ENCODE data around the gene PISD. TPM values are rescaled to one million over a fixed set of nuclear protein-coding genes. Genes with fewer than 3 reads are reported as not detected.

Gene PISD
- total RNA-seq, 1 donor from 2014 or later: 18.1 TPM

DNA sequence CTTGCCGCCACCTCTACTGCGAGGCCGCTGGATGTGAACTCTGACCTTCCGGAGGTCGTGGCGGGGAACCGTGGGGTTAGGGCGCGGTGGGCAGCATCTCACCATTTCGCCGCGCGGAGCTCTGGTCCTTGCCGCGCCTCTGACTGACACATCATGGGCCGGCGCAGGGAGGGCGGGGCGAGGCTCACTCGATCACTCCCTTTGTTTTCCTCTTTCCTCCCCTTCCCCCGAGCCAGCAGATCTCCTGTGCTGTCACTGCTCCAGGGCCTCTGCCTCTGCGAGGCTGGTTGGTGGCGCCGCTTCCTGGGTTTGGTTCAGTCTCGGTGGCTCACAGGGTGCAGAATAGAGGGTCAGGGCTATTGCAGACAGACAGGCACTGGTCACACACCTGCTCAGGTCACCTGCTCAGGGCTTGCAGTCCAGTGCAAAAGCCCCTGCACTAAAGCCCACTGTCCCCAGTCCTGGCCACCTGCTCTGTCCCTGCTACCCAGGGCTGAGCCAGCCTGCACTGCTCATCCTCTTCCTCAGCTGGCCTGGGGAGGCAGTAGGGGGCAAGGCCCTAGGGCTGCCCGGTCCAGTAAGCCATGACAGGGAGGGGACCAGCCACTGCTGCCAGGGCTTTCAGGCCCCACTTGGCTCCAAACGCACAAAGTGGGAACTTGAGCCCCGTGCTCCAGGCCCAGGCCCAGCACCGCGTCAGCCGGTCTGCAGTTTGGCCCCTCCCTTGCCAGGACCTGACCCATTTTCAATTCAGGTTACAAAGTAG, 36.2 kb downstream of the PISD start:
- peaks cover 31% of the 10 kb centered on the region for H3K4me1 ChIP-seq
- DNase-seq (ENCODE audit: low spot score): peak; percentile 89

DNA sequence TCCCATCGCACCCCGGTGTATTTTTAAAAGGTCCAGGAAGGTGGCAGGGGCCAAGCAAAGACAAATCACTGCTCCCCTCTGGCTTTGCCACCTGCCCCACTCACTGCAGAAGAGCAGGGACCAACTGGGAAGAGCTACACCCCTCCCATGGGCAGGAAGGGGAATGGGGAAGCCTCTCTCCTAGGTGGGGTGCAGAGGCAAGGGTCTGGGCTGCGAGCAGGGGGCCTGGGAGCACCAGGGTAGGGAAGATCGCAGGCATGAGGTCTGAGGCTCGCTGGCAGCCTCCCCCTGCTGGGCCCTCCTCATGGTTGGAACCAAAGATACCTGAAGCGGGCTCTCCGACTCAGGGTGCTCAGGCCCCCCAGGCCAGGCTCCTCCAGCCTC, 36.8 kb downstream of the PISD start:
- no peak overlapping the region for H2AFZ ChIP-seq (replicated peaks)
- DNase-seq (ENCODE audit: low spot score): no peak
- no peaks in the 10 kb centered on the region for H3K9me3 Mint-ChIP-seq
- H3K79me2 ChIP-seq (ENCODE audit: low read depth): peaks cover 70% of the 10 kb centered on the region
- H3K9ac ChIP-seq: no peak overlapping the region
- H3K27ac Mint-ChIP-seq: peak overlapping the region; percentile 87
- no peaks in the 10 kb centered on the region for H3K36me3 ChIP-seq
- peaks cover 29% of the 10 kb centered on the region for H3K4me1 Mint-ChIP-seq
- TF ChIP-seq, protein P1, sequence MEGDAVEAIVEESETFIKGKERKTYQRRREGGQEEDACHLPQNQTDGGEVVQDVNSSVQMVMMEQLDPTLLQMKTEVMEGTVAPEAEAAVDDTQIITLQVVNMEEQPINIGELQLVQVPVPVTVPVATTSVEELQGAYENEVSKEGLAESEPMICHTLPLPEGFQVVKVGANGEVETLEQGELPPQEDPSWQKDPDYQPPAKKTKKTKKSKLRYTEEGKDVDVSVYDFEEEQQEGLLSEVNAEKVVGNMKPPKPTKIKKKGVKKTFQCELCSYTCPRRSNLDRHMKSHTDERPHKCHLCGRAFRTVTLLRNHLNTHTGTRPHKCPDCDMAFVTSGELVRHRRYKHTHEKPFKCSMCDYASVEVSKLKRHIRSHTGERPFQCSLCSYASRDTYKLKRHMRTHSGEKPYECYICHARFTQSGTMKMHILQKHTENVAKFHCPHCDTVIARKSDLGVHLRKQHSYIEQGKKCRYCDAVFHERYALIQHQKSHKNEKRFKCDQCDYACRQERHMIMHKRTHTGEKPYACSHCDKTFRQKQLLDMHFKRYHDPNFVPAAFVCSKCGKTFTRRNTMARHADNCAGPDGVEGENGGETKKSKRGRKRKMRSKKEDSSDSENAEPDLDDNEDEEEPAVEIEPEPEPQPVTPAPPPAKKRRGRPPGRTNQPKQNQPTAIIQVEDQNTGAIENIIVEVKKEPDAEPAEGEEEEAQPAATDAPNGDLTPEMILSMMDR (IDR thresholded peaks at IDR 0.05): no peak
- TF ChIP-seq EZH2 (IDR thresholded peaks at IDR 0.05) (no peak), EZH2phosphoT487 (IDR thresholded peaks at IDR 0.05) (no peak)
- H3F3A ChIP-seq (ENCODE audit: low read depth): peaks cover 28% of the 10 kb centered on the region
- H3K4me1 ChIP-seq: peaks cover 31% of the 10 kb centered on the region
- H3K27ac ChIP-seq: peak overlapping the region; percentile 81
- no peak overlapping the region for H3K4me3 ChIP-seq
- H3K27me3 ChIP-seq: no peaks in the 10 kb centered on the region
- no peaks in the 10 kb centered on the region for H3K9me3 ChIP-seq (ENCODE audit: low read depth)
- H3K36me3 Mint-ChIP-seq: peaks cover 3% of the 10 kb centered on the region
- peak overlapping the region; percentile 64 for H3K4me2 ChIP-seq
- H4K20me1 ChIP-seq (ENCODE audit: low read depth): peaks cover 70% of the 10 kb centered on the region
- H3K27me3 Mint-ChIP-seq (ENCODE audit: insufficient read depth, low read depth): peaks cover 12% of the 10 kb centered on the region
- no peak overlapping the region for H3K4me3 Mint-ChIP-seq

More for the DNA sequence above, 36.2 kb downstream of the PISD start:
- Histone ChIP-seq H4K20me1 (ENCODE audit: low read depth) (peaks cover 76% of the 10 kb centered on the region), H3K27ac (peak overlapping the region; percentile 81), H3K4me2 (peak overlapping the region; percentile 64), H2AFZ (replicated peaks) (no peak overlapping the region), H3K9ac (no peak overlapping the region), H3K9me3 (ENCODE audit: low read depth) (no peaks in the 10 kb centered on the region), H3K4me3 (no peak overlapping the region), H3K27me3 (no peaks in the 10 kb centered on the region), H3K36me3 (no peaks in the 10 kb centered on the region), H3K79me2 (ENCODE audit: low read depth) (peaks cover 74% of the 10 kb centered on the region), H3F3A (ENCODE audit: low read depth) (peaks cover 28% of the 10 kb centered on the region)
- Mint-ChIP-seq H3K27ac (peak overlapping the region; percentile 95), H3K27me3 (ENCODE audit: insufficient read depth, low read depth) (peaks cover 8% of the 10 kb centered on the region), H3K9me3 (no peaks in the 10 kb centered on the region), H3K36me3 (peaks cover 3% of the 10 kb centered on the region), H3K4me3 (peak overlapping the region; percentile 69), H3K4me1 (peaks cover 29% of the 10 kb centered on the region)
- TF ChIP-seq, protein P1 (IDR thresholded peaks at IDR 0.05): peak; percentile 16
- no peak for TF ChIP-seq EZH2phosphoT487 (IDR thresholded peaks at IDR 0.05)

DNA sequence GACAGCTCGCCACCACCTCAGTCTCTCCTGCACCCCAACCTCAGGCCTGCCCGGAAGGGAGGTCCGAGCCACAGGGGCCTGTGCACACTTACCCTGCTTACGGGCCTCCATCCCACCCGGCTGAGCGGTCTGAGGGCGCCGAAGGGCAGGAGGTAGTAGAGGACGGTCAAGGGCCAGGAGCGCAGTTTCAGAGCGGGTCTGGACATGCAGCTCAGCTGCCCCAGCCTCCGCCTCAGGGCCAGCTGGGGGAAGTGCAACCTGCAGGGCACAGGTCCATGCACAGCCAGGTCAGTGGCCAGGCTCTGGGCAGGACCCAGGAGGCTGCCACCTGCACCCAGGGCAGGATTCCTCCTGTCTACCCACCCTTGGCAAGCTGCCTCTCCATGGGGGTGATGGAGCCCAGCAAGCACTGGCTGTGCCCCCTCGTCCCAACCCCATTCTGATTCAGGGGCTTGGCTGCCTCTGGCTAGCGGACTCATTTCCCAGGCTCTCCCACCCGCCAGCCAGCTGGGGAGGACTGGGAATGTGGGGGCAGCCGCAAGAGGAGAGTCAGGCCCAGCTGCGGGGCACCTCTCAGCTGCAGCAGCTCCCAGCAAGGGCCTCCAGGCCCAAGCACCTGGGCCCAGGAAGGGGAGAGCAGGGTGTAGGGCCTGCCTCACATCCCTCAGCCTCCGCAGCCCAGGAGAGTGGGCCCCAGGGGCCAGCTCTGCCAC, 38.3 kb downstream of the PISD start:
- Histone ChIP-seq H3K4me2 (peak overlapping the region; percentile 64), H3K9ac (no peak overlapping the region)

More for the DNA sequence above, 38.3 kb downstream of the PISD start:
- Mint-ChIP-seq H3K4me1 (peaks cover 32% of the 10 kb centered on the region), H3K4me3 (no peak overlapping the region), H3K9me3 (no peaks in the 10 kb centered on the region), H3K36me3 (peaks cover 6% of the 10 kb centered on the region), H3K27me3 (ENCODE audit: insufficient read depth, low read depth) (peaks cover 13% of the 10 kb centered on the region), H3K27ac (no peak overlapping the region)
- peaks cover 25% of the 10 kb centered on the region for H3F3A ChIP-seq (ENCODE audit: low read depth)
- H4K20me1 ChIP-seq (ENCODE audit: low read depth): peaks cover 55% of the 10 kb centered on the region
- H3K36me3 ChIP-seq: no peaks in the 10 kb centered on the region
- no peaks in the 10 kb centered on the region for H3K27me3 ChIP-seq
- peaks cover 57% of the 10 kb centered on the region for H3K79me2 ChIP-seq (ENCODE audit: low read depth)
- peaks cover 31% of the 10 kb centered on the region for H3K4me1 ChIP-seq
- no peak overlapping the region for H3K27ac ChIP-seq
- TF ChIP-seq EZH2 (IDR thresholded peaks at IDR 0.05): no peak
- TF ChIP-seq EZH2phosphoT487 (IDR thresholded peaks at IDR 0.05): no peak
- TF ChIP-seq, protein P1 (IDR thresholded peaks at IDR 0.05): no peak
- DNase-seq (ENCODE audit: low spot score): no peak
- no peak overlapping the region for H3K4me3 ChIP-seq
- H3K9me3 ChIP-seq (ENCODE audit: low read depth): no peaks in the 10 kb centered on the region
- H2AFZ ChIP-seq (replicated peaks): no peak overlapping the region

Data from neural progenitor cell (in vitro differentiated cells).